GM21786 (cell line): ENCODE results near the gene DPM1.

Source experiments
- ATAC-seq: cut with Tn5 transposase; IDR thresholded peaks from one replicate; pipeline ENCODE4 v1.9.1; 2021; ENCODE audit not compliant: unreplicated experiment

Gene DPM1

GRCh38 chr20:50957798-50958614 lies at the start of gene DPM1:
Gene DPM1 (minus strand): TSS chr20:50958532. CDS start chr20:50958523, 9 bp downstream.
- peak; percentile 80 for ATAC-seq

- no peak for ATAC-seq
These were observed 46.9 kb upstream of the DPM1 start for GRCh38 chr20:51005214-51005613.

- no peak for ATAC-seq
These were observed 46.4 kb upstream of the DPM1 start for GRCh38 chr20:51004781-51005180.

- no peak for ATAC-seq
These were observed 46.0 kb upstream of the DPM1 start for GRCh38 chr20:51004305-51004727.

- ATAC-seq, result no peak
These were observed 45.4 kb upstream of the DPM1 start for GRCh38 chr20:51003753-51004152.

GRCh38 chr20:51002633-51003032 lies 44.3 kb upstream of the DPM1 start:
- no peak for ATAC-seq

- no peak for ATAC-seq
These were observed 43.3 kb upstream of the DPM1 start for GRCh38 chr20:51001430-51002265.

GRCh38 chr20:50999355-50999754 lies 41.0 kb upstream of the DPM1 start:
- no peak for ATAC-seq

- ATAC-seq, result no peak
These were observed 38.9 kb upstream of the DPM1 start for GRCh38 chr20:50996901-50997865.

GRCh38 chr20:50995506-50995905 lies 37.2 kb upstream of the DPM1 start:
- no peak for ATAC-seq

GRCh38 chr20:50993876-50994275 lies 35.5 kb upstream of the DPM1 start:
- no peak for ATAC-seq

GRCh38 chr20:50992733-50993457 lies 34.6 kb upstream of the DPM1 start:
- no peak for ATAC-seq

GRCh38 chr20:50992336-50992732 lies 34.0 kb upstream of the DPM1 start:
- no peak for ATAC-seq

- ATAC-seq, result no peak
These were observed 32.7 kb upstream of the DPM1 start for GRCh38 chr20:50991076-50991475.

GRCh38 chr20:50987493-50988210 lies 29.3 kb upstream of the DPM1 start:
- no peak for ATAC-seq

- ATAC-seq, result no peak
These were observed 25.0 kb upstream of the DPM1 start for GRCh38 chr20:50983321-50983720.

- no peak for ATAC-seq
These were observed 24.0 kb upstream of the DPM1 start for GRCh38 chr20:50982363-50982762.

- no peak for ATAC-seq
These were observed 23.3 kb upstream of the DPM1 start for GRCh38 chr20:50981714-50982048.

- no peak for ATAC-seq
These were observed 22.8 kb upstream of the DPM1 start for GRCh38 chr20:50980851-50981713.
